Prostate gland (tissue), 2 donors: ENCODE measurements around the gene ATAT1. TPM values are rescaled to one million over a fixed set of nuclear protein-coding genes. Genes with fewer than 3 reads are reported as not detected.

ENCODE experiments used
- DNase-seq: peaks from one replicate; pipeline ENCODE4 v3.0.0-alpha.2; 2019; ENCODE audit warnings: low spot score
- H3K27ac ChIP-seq, 2 donors: fragments of 200-600 bp; sonication (generic); 2 replicates each; pipeline ENCODE4 v1.5.1; 2017 to 2019
- H3K27me3 ChIP-seq: fragments of 200-600 bp; sonication (generic); replicated peaks from 2 replicates; pipeline ENCODE4 v1.5.1; 2019; ENCODE audit not compliant: insufficient read depth
- H3K36me3 ChIP-seq, 2 donors: fragments of 200-600 bp; sonication (generic); 1 replicate in 1 of 2; 2 replicates in 1 of 2; pipeline versions ENCODE4 v1.5.1 to v1.8.1; 2017 to 2019
- H3K4me1 ChIP-seq: fragments of 200-600 bp; sonication (generic); replicated peaks from 2 replicates; pipeline ENCODE4 v1.5.1; 2019
- H3K4me3 ChIP-seq, 2 donors: fragments of 200-600 bp; sonication (generic); 2 replicates each; pipeline ENCODE4 v1.5.1; 2017 to 2019
- H3K9me3 ChIP-seq: fragments of 200-600 bp; sonication (generic); 2 replicates; pipeline ENCODE4 v1.5.1; 2017
- POLR2A ChIP-seq: fragments of 450-650 bp; IDR thresholded peaks from one replicate; pipeline ENCODE4 v1.6.1; 2016; ENCODE audit warnings: antibody characterized with exemption, mild to moderate bottlenecking
- POLR2AphosphoS5 ChIP-seq: sonication (generic); formaldehyde crosslinking; IDR thresholded peaks from one replicate; pipeline ENCODE4 v1.6.1; 2017; ENCODE audit warnings: antibody characterized with exemption
- WGBS: methylation state at CpG from one replicate; pipeline ENCODE4 v1.1.5; 2018; 5-methylcytosine and 5-hydroxymethylcytosine counted together
- intact Hi-C: fragments of 100-400 bp; cut with DNase I; formaldehyde crosslinking; loops from one replicate; pipeline ENCODE4 v1.14.2; 2022
- total RNA-seq, 2 donors: library from RNA; depleted of rRNA; stranded (reverse); fragments of >200 nt; gene quantifications; one replicate each; pipeline ENCODE4 v1.1.0, GENCODE V29; 2016
- TF ChIP-seq, protein P1 (sequence below), 4 experiments: fragments of 200-600 bp in 2 of 4; fragments of 450-650 bp in 2 of 4; sonication (generic) in 2 of 4; IDR thresholded peaks; 1 replicate in 3 of 4; 2 replicates in 1 of 4; pipeline ENCODE4 v1.5.1; 2016 to 2019; ENCODE audit warnings: antibody characterized with exemption in 4 of 4, mild to moderate bottlenecking in 2 of 4, moderate library complexity in 2 of 4

ATAT1 gene
- total RNA-seq, 2 donors from 2014 or later = 8.7 to 11.0 TPM

DNA sequence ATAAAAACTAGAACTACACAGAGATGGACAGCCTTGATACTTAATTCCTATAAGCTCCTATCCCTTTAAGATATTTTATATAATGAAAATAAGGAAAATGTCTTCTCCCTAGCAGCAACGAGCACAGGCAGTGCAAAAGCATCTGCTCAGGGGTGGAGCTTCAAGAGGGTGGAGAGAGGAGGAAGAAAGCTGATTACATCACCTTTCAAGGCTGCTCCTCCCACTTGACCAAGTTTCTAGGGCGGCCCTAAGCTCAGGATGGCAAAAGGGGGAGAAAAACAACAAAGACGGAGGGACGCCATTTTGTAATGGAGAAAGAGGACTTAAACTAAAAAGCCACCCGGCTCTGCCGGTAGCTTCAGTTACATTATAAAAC, 11.8 kb upstream of the ATAT1 start:
- 0% methylated on average over 6 of the region's 6 CpGs for WGBS
- Histone ChIP-seq H3K4me3 (peak overlapping the region; percentile 54 to 89), H3K9me3 (no peaks in the 10 kb centered on the region), H3K27me3 (no peaks in the 10 kb centered on the region), H3K4me1 (peaks cover 5% of the 10 kb centered on the region), H3K27ac (peak overlapping the region; percentile 95 to 99), H3K36me3 (peaks cover 8 to 12% of the 10 kb centered on the region in 2 donors)
- intact Hi-C loops = loop anchor here (5.0 kb wide), 1 partner anchor 72 kb away; the partner anchor contains the start of gene PPP1R18
- peak; percentile 93 for DNase-seq
- TF ChIP-seq POLR2A = peak; percentile 98
- TF ChIP-seq, protein P1, sequence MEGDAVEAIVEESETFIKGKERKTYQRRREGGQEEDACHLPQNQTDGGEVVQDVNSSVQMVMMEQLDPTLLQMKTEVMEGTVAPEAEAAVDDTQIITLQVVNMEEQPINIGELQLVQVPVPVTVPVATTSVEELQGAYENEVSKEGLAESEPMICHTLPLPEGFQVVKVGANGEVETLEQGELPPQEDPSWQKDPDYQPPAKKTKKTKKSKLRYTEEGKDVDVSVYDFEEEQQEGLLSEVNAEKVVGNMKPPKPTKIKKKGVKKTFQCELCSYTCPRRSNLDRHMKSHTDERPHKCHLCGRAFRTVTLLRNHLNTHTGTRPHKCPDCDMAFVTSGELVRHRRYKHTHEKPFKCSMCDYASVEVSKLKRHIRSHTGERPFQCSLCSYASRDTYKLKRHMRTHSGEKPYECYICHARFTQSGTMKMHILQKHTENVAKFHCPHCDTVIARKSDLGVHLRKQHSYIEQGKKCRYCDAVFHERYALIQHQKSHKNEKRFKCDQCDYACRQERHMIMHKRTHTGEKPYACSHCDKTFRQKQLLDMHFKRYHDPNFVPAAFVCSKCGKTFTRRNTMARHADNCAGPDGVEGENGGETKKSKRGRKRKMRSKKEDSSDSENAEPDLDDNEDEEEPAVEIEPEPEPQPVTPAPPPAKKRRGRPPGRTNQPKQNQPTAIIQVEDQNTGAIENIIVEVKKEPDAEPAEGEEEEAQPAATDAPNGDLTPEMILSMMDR (IDR thresholded peaks at IDR 0.05) = no peak
- TF ChIP-seq POLR2AphosphoS5 = peak; percentile 100

DNA sequence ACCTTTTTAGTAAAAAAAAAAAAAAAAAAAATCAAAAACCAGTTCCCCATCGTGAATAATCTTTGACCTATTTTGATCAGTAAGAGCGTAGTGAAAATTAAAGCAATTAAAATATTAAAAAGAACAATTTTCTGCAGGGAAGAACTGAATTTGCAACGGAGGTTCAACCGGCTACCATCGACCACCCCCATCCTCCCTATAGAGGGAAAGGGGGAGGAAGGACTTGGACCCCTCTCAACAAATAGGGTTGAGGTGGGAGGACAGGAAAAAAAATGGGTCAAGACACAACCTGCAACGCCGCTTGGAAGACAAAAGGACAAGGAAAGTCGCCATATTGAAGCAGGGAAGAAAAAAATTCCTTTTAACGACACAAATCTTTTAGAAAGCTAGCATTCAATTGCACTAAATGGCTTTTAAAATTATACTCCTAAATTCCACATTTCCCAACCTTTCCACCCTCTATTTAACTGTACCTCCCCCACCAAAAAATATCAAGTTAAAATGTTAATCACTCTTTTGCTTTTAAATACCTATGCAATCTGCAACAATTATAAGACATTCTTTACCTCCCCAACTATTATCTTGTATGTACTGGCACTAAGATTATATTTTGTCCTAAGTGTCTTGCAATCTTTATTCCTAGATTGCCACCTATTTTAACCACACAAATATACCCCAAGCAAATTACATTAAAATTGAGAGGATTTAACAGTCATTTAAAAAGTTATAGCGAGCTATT, 11.3 kb upstream of the ATAT1 start:
- Histone ChIP-seq H3K36me3 (peaks cover 8 to 12% of the 10 kb centered on the region in 2 donors), H3K4me1 (peaks cover 5% of the 10 kb centered on the region), H3K4me3 (peak overlapping the region; percentile 54 to 89), H3K27ac (peak overlapping the region; percentile 95 to 99), H3K27me3 (no peaks in the 10 kb centered on the region), H3K9me3 (no peaks in the 10 kb centered on the region)
- TF ChIP-seq POLR2A (no peak), POLR2AphosphoS5 (no peak)
- TF ChIP-seq, protein P1 (IDR thresholded peaks at IDR 0.05) = no peak
- intact Hi-C loops = loop anchor here (5.0 kb wide), 1 partner anchor 72 kb away; the partner anchor contains the start of gene PPP1R18
- WGBS = 0% methylated on average over 10 of the region's 10 CpGs
- DNase-seq = peak; percentile 50

DNA sequence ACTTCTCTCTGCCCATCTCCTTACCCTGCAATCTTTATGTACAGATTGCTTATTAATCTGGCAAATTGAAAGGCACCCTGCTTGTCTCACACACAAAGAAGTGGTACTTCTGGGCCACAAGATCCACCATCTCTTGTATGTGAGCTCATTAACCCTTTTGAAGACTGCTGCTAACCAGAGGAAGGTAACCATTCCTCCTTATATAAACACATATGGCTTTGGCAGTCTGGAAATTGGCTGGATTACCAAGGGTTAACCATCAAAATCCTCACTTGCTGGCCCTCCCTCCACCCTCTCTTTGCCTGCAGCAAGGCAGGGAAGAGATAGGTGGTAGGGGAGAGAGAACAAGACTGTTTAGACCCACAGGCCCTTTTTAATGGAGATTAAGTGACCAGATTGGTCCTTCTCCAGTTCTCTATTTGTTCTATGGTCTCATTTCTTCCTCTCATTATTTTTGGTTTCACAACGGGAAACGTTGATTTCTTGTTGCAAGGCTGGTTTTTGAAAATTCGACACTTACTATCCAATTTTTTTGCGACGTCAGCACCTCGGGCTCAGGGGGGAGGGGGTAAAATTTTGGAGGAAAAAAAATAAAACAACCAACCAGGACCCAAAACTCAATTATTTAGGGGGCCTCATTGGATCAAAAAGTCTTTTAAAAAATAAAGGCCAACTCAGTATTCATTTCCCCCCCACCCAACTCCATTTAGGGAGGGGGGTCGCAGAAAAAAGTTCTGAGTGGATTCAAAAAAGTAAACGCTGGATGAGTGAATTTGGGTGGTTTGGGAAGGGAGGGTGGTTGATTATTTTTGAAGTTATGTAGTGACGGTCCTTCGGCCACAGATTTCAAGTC, 10.5 kb upstream of the ATAT1 start:
- Histone ChIP-seq H3K36me3 (peaks cover 8 to 12% of the 10 kb centered on the region in 2 donors), H3K27ac (peak overlapping the region; percentile 95 to 99), H3K4me3 (peak overlapping the region; percentile 54 to 89), H3K4me1 (peaks cover 5% of the 10 kb centered on the region), H3K9me3 (no peaks in the 10 kb centered on the region), H3K27me3 (no peaks in the 10 kb centered on the region)
- DNase-seq = no peak
- 0% methylated on average over 10 of the region's 10 CpGs for WGBS
- intact Hi-C loops = loop anchor here (2.0 to 5.0 kb wide), 2 partner anchors 71 to 105 kb away; partner anchors contain the start of genes PPP1R18 and TUBB
- no peak for TF ChIP-seq POLR2A
- TF ChIP-seq, protein P1 (IDR thresholded peaks at IDR 0.05) = no peak
- TF ChIP-seq POLR2AphosphoS5 = peak; percentile 64

DNA sequence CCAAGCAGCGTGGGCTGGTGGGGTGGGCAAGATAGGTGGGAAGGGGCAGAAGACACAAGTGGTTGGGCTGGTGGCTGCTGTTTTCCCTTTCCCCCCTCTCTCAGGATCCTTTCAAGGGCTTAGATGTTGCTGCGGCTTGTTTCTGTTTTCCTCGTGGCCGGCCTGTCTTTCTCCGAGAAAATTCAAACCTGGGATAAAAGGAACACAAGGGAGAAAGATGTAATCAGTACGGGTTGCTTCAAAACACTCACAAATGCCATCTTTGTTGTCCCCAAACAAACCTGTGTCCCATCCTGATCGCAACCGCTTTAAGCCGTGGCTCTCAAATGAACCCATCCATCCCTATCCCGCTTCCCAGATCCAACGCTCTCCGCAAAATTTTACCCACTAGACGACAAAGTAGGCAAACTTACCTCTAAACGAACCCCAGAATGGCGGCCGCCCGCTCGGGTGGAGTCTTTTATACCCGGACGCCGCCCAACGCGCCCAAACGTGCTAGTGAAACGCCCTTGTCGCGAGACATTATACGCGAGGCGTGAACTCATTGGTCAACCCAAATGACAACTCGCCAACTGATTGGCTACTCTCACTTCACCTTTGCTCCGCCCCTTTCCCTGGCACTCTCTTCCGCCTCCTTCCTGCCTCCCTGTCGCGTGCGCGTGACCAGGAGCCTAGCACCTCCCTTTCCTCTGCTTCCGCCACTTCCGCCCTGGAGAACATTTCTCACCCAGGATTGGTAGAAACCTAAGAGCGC, 9.7 kb upstream of the ATAT1 start, which contains the start of gene PPP1R10:
Gene PPP1R10 (minus strand): TSS at position 433 of the 754 bp plus-strand sequence. CDS start 7,299 bp downstream, outside the sequence.
- peak; percentile 99 for DNase-seq
- H3K9me3 ChIP-seq = no peaks in the 10 kb centered on the region
- H3K4me1 ChIP-seq = peaks cover 5% of the 10 kb centered on the region
- intact Hi-C loops = loop anchor here (2.0 to 5.0 kb wide), 2 partner anchors 70 to 104 kb away; partner anchors contain the start of genes PPP1R18 and TUBB
- H3K27ac ChIP-seq = peak within 1 kb of the TSS; percentile 95 to 99
- peaks cover 8 to 12% of the 10 kb centered on the region in 2 donors for H3K36me3 ChIP-seq
- no peaks in the 10 kb centered on the region for H3K27me3 ChIP-seq
- WGBS = under 1% methylated on average over 40 of the region's 40 CpGs
- peak within 1 kb of the TSS; percentile 54 to 89 for H3K4me3 ChIP-seq
- TF ChIP-seq POLR2AphosphoS5 = peak; percentile 96
- TF ChIP-seq POLR2A = peak; percentile 97
- TF ChIP-seq, protein P1 (IDR thresholded peaks at IDR 0.05) = no peak
